GM18907 (cell line): Measurements from ENCODE around the gene CCL13.
"Not testable (repeated sequence)": the region's sequence is repeated elsewhere in the genome, so short reads cannot be mapped to it uniquely, and the experiment has no call there.

Source experiments
- ATAC-seq: cut with Tn5 transposase; IDR thresholded peaks from one replicate; pipeline ENCODE4 v1.9.1; 2021; ENCODE audit warnings: mild to moderate bottlenecking, moderate library complexity; ENCODE audit not compliant: unreplicated experiment

CCL13 gene

GRCh38 chr17:34356194-34356593 is at the start of gene CCL13:
TSS of gene CCL13 (plus strand) at chr17:34356480. CDS start at chr17:34356527, 47 bp downstream.
- no peak for ATAC-seq

GRCh38 chr17:34307110-34307509 is 49.2 kb upstream of the CCL13 start:
- no peak for ATAC-seq

GRCh38 chr17:34308371-34308770 is 47.9 kb upstream of the CCL13 start:
- no peak for ATAC-seq

- no peak for ATAC-seq
Observed at GRCh38 chr17:34311291-34311690, 45.0 kb upstream of the CCL13 start.

GRCh38 chr17:34312080-34312479 is 44.2 kb upstream of the CCL13 start:
- ATAC-seq = no peak

GRCh38 chr17:34313164-34313563 is 43.1 kb upstream of the CCL13 start:
- ATAC-seq = no peak

- no peak for ATAC-seq
Observed at GRCh38 chr17:34314279-34314678, 42.0 kb upstream of the CCL13 start.

GRCh38 chr17:34318474-34318873 is 37.8 kb upstream of the CCL13 start:
- no peak for ATAC-seq

GRCh38 chr17:34319039-34319483 is 37.2 kb upstream of the CCL13 start, which contains the start of gene CCL8:
TSS of gene CCL8 (plus strand) at chr17:34319435. CDS start at chr17:34319502, 67 bp downstream.
- no peak for ATAC-seq

GRCh38 chr17:34321964-34322363 is 34.3 kb upstream of the CCL13 start:
- no peak for ATAC-seq

GRCh38 chr17:34327580-34327979 is 28.7 kb upstream of the CCL13 start:
- not testable (repeated sequence) for ATAC-seq

GRCh38 chr17:34337701-34338100 is 18.6 kb upstream of the CCL13 start:
- no peak for ATAC-seq

- no peak for ATAC-seq
Observed at GRCh38 chr17:34339138-34339770, 17.0 kb upstream of the CCL13 start.

GRCh38 chr17:34341916-34342315 is 14.4 kb upstream of the CCL13 start:
- ATAC-seq = no peak

GRCh38 chr17:34347063-34347462 is 9.2 kb upstream of the CCL13 start:
- no peak for ATAC-seq

- no peak for ATAC-seq
Observed at GRCh38 chr17:34349751-34350150, 6.5 kb upstream of the CCL13 start.

GRCh38 chr17:34351096-34351495 is 5.2 kb upstream of the CCL13 start:
- no peak for ATAC-seq

GRCh38 chr17:34352191-34352590 is 4.1 kb upstream of the CCL13 start:
- no peak for ATAC-seq

- no peak for ATAC-seq
Observed at GRCh38 chr17:34354637-34355036, 1.6 kb upstream of the CCL13 start.

GRCh38 chr17:34357398-34357797 is 1.1 kb downstream of the CCL13 start:
- no peak for ATAC-seq

GRCh38 chr17:34358631-34359030 is 2.4 kb downstream of the CCL13 start:
- no peak for ATAC-seq

GRCh38 chr17:34360601-34361270 is 4.5 kb downstream of the CCL13 start:
- ATAC-seq = no peak
